ENCODE results near the gene AHSG. TPM values are rescaled to one million over a fixed set of nuclear protein-coding genes. Genes with fewer than 3 reads are reported as not detected.

The AHSG gene
- total and polyA plus RNA-seq, 10 of the 15 experiments (the other 5 are each of a cell fraction or from before 2014, with no cell fraction given): 0.06 to 0.90 (median 0.15) TPM; not detected in 7

DNA sequence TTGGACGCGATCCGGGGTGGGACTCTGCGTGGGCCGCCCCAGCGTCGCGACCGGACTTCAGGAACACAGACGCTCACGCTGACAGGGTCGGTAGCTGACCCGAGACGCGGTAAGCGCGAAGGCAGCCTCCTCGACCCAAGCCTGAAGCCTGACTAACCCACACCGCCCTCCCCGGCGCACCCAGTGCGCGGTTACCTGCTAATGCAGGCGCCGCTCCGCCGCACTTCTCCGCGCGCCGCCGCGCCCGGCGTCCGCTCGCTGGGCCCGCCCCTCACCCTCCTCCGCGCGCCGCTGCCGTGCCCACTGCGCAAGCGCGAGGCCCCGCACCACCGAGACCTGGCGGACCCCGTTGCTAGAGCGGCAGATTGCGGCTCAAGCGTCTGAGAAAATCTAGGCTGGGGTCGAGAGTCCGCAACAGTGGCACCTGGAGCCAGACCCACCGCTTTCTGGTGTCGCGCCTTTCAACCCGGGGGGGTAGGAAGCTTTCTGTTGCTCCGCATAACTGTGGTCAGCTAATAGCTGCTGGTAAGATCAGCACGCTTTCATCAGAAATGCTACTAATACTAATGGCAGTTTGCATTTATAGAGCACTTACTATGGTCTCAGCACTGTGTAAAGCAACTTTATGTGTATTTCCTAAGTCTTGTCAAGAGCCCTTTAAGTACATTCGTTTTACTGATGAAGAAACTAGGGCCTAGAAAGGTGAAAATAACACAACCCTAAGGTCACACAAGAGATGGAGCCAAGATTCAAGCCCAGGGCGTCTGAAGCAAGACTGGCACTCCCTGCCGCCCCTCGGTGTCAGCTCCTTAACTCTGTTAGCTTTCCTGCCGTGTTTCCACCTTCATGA, 45.6 kb upstream of the AHSG start, which contains the start of gene TBCCD1 (continued):
- TF ChIP-seq BCL3 (IDR thresholded peaks at IDR 0.05; ENCODE audit: borderline replicate concordance, insufficient read depth, low read depth, low read length, poor library complexity, severe bottlenecking) (peak; percentile 15), TAF1 (IDR thresholded peaks at IDR 0.05; ENCODE audit: borderline replicate concordance, low read depth, low read length) (peak; percentile 83; the same call in 1 of the 2 replicates), DPF2 (IDR thresholded peaks at IDR 0.05) (peak; percentile 85), POU2F2 (IDR thresholded peaks at IDR 0.05; ENCODE audit: borderline replicate concordance, low read depth, low read length) (peak; percentile 78; the same call in 2 of the 3 replicates), ZBTB33 (IDR thresholded peaks at IDR 0.05) (no peak), PAX5 (IDR thresholded peaks at IDR 0.05; ENCODE audit: borderline replicate concordance, low read depth, low read length) (peak; percentile 81), ETV6 (conservative IDR thresholded peaks at IDR 0.05 in 1 of 2, IDR thresholded peaks at IDR 0.05 in 1 of 2; ENCODE audit: borderline replicate concordance in 1 of 2, low read depth in 1 of 2) (0 out of 4 replicates have a peak, but pooled peaks of 1 of the 2 experiments have one; percentile 51), NRF1 (conservative IDR thresholded peaks at IDR 0.05; ENCODE audit: low read depth, low read length) (peak; percentile 83), HCFC1 (IDR thresholded peaks at IDR 0.05; ENCODE audit: low read length) (peak; percentile 67), RB1 (IDR thresholded peaks at IDR 0.05; ENCODE audit: borderline replicate concordance) (peak; percentile 93; the same call in 1 of the 2 replicates), GATAD2B (conservative IDR thresholded peaks at IDR 0.05; ENCODE audit: low read depth) (peak; percentile 76), BCL11A (IDR thresholded peaks at IDR 0.05; ENCODE audit: low read depth, low read length) (0 out of 2 replicates have a peak, but pooled peaks have one; percentile 12), POLR2A (IDR thresholded peaks at IDR 0.05; ENCODE audit: low read depth, low read length) (peak; percentile 98), ATF3 (IDR thresholded peaks at IDR 0.05; ENCODE audit: borderline replicate concordance, extremely low read depth, low read depth, low read length) (no peak), TCF3 (IDR thresholded peaks at IDR 0.05; ENCODE audit: borderline replicate concordance, insufficient read depth, low read depth, low read length) (no peak; the same call in none of the 2 replicates), CHD2 (IDR thresholded peaks at IDR 0.05; ENCODE audit: borderline replicate concordance, low read depth, low read length) (peak; percentile 81)
- TF ChIP-seq, protein P1, sequence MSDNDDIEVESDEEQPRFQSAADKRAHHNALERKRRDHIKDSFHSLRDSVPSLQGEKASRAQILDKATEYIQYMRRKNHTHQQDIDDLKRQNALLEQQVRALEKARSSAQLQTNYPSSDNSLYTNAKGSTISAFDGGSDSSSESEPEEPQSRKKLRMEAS (IDR thresholded peaks at IDR 0.05; ENCODE audit: low read depth, low read length): peak; percentile 81
- TF ChIP-seq, protein P2, sequence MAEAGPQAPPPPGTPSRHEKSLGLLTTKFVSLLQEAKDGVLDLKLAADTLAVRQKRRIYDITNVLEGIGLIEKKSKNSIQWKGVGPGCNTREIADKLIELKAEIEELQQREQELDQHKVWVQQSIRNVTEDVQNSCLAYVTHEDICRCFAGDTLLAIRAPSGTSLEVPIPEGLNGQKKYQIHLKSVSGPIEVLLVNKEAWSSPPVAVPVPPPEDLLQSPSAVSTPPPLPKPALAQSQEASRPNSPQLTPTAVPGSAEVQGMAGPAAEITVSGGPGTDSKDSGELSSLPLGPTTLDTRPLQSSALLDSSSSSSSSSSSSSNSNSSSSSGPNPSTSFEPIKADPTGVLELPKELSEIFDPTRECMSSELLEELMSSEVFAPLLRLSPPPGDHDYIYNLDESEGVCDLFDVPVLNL (IDR thresholded peaks at IDR 0.05; ENCODE audit: low read depth, low read length): no peak
- TF ChIP-seq, protein P3, sequence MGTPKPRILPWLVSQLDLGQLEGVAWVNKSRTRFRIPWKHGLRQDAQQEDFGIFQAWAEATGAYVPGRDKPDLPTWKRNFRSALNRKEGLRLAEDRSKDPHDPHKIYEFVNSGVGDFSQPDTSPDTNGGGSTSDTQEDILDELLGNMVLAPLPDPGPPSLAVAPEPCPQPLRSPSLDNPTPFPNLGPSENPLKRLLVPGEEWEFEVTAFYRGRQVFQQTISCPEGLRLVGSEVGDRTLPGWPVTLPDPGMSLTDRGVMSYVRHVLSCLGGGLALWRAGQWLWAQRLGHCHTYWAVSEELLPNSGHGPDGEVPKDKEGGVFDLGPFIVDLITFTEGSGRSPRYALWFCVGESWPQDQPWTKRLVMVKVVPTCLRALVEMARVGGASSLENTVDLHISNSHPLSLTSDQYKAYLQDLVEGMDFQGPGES (IDR thresholded peaks at IDR 0.05): peak; percentile 40; the same call in 1 of the 2 replicates
- TF ChIP-seq, protein P4, sequence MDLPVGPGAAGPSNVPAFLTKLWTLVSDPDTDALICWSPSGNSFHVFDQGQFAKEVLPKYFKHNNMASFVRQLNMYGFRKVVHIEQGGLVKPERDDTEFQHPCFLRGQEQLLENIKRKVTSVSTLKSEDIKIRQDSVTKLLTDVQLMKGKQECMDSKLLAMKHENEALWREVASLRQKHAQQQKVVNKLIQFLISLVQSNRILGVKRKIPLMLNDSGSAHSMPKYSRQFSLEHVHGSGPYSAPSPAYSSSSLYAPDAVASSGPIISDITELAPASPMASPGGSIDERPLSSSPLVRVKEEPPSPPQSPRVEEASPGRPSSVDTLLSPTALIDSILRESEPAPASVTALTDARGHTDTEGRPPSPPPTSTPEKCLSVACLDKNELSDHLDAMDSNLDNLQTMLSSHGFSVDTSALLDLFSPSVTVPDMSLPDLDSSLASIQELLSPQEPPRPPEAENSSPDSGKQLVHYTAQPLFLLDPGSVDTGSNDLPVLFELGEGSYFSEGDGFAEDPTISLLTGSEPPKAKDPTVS (IDR thresholded peaks at IDR 0.05; ENCODE audit: low read depth, low read length): 0 out of 2 replicates have a peak, but pooled peaks have one; percentile 53
